SK-N-SH treated with all-trans-retinoic acid at 6 μM for 48 hours (cell line): ENCODE data around the gene CRYBA2.

Experiments
- ATAC-seq: fragments of 200-7000 bp; cut with Tn5 transposase; 3 replicates; pipeline ENCODE4 v1.9.1; 2020; ENCODE audit warnings: mild to moderate bottlenecking, moderate library complexity
- ARNTL ChIP-seq: fragments of 450-650 bp; formaldehyde crosslinking; IDR thresholded peaks from 2 replicates; pipeline ENCODE4 v1.5.0; 2020; ENCODE audit warnings: low read depth, mild to moderate bottlenecking, moderate library complexity, borderline replicate concordance
- BACH2 ChIP-seq: fragments of 250-450 bp; sonication (Bioruptor Pico); IDR thresholded peaks from 2 replicates; pipeline ENCODE4 v1.9.0; 2021; ENCODE audit warnings: mild to moderate bottlenecking, borderline replicate concordance
- CREB5 ChIP-seq: fragments of 250-450 bp; sonication (Bioruptor Pico); IDR thresholded peaks from 2 replicates; pipeline ENCODE4 v1.5.1; 2020; ENCODE audit warnings: low read depth, mild to moderate bottlenecking, moderate library complexity
- CSDC2 ChIP-seq: fragments of 250-450 bp; sonication (Bioruptor Pico); IDR thresholded peaks from 2 replicates; pipeline ENCODE4 v1.5.0; 2020; ENCODE audit warnings: mild to moderate bottlenecking, moderate library complexity
- CSRNP3 ChIP-seq: fragments of 250-450 bp; sonication (Bioruptor Pico); IDR thresholded peaks from 2 replicates; pipeline ENCODE4 v1.5.1; 2021; ENCODE audit warnings: mild to moderate bottlenecking, moderate library complexity
- ESRRG ChIP-seq: fragments of 250-450 bp; sonication (Bioruptor Pico); IDR thresholded peaks from 2 replicates; pipeline ENCODE4 v1.6.1; 2021; ENCODE audit warnings: mild to moderate bottlenecking
- GLIS3 ChIP-seq: fragments of 250-450 bp; sonication (Bioruptor Pico); IDR thresholded peaks from 2 replicates; pipeline ENCODE4 v1.5.0; 2020; ENCODE audit warnings: mild to moderate bottlenecking, moderate library complexity
- ISL1 ChIP-seq: fragments of 250-450 bp; sonication (Bioruptor Pico); IDR thresholded peaks from 2 replicates; pipeline ENCODE4 v2.1.2; 2022; ENCODE audit warnings: mild to moderate bottlenecking, moderate library complexity
- OSR1 ChIP-seq: fragments of 250-450 bp; sonication (Bioruptor Pico); IDR thresholded peaks from 2 replicates; pipeline ENCODE4 v1.8.0; 2022; ENCODE audit warnings: moderate library complexity, mild to moderate bottlenecking, inconsistent platforms
- PATZ1 ChIP-seq: fragments of 250-450 bp; sonication (Bioruptor Pico); IDR thresholded peaks from 2 replicates; pipeline ENCODE4 v1.8.0; 2020; ENCODE audit warnings: mild to moderate bottlenecking, moderate library complexity, borderline replicate concordance
- POU6F1 ChIP-seq: fragments of 250-450 bp; sonication (Bioruptor Pico); IDR thresholded peaks from 2 replicates; pipeline ENCODE4 v1.8.0; 2021; ENCODE audit warnings: low read depth, mild to moderate bottlenecking, moderate library complexity, borderline replicate concordance
- PPARA ChIP-seq: fragments of 250-450 bp; sonication (Bioruptor Pico); IDR thresholded peaks from 2 replicates; pipeline ENCODE4 v1.5.0; 2020; ENCODE audit warnings: mild to moderate bottlenecking, borderline replicate concordance
- RARB ChIP-seq: fragments of 250-450 bp; sonication (Bioruptor Pico); IDR thresholded peaks from 2 replicates; pipeline ENCODE4 v1.8.0; 2021; ENCODE audit warnings: mild to moderate bottlenecking, moderate library complexity
- SNAI2 ChIP-seq: fragments of 250-450 bp; sonication (Bioruptor Pico); IDR thresholded peaks from 2 replicates; pipeline ENCODE4 v1.5.0; 2020; ENCODE audit warnings: mild to moderate bottlenecking, moderate library complexity
- TCF4 ChIP-seq: fragments of 250-450 bp; sonication (Bioruptor Pico); IDR thresholded peaks from 2 replicates; pipeline ENCODE4 v1.8.0; 2021; ENCODE audit warnings: mild to moderate bottlenecking, moderate library complexity, borderline replicate concordance
- TOX ChIP-seq: fragments of 250-450 bp; sonication (Bioruptor Pico); IDR thresholded peaks from 2 replicates; pipeline ENCODE4 v1.8.0; 2021; ENCODE audit warnings: mild to moderate bottlenecking, moderate library complexity, borderline replicate concordance
- TSHZ2 ChIP-seq: fragments of 250-450 bp; sonication (Bioruptor Pico); IDR thresholded peaks from 2 replicates; pipeline ENCODE4 v1.5.0; 2020; ENCODE audit warnings: mild to moderate bottlenecking, moderate library complexity
- ZC3H10 ChIP-seq: fragments of 250-450 bp; sonication (Bioruptor Pico); IDR thresholded peaks from 2 replicates; pipeline ENCODE4 v1.5.1; 2021; ENCODE audit warnings: mild to moderate bottlenecking, moderate library complexity
- ZFP3 ChIP-seq: fragments of 250-450 bp; sonication (Bioruptor Pico); IDR thresholded peaks from 2 replicates; pipeline ENCODE4 v1.5.0; 2020; ENCODE audit warnings: mild to moderate bottlenecking, moderate library complexity
- ZFP30 ChIP-seq: fragments of 450-650 bp; formaldehyde crosslinking; IDR thresholded peaks from 2 replicates; pipeline ENCODE4 v1.5.0; 2022; ENCODE audit warnings: mild to moderate bottlenecking, moderate library complexity
- ZNF70 ChIP-seq: fragments of 450-650 bp; formaldehyde crosslinking; IDR thresholded peaks from 2 replicates; pipeline ENCODE4 v1.5.0; 2020; ENCODE audit warnings: mild to moderate bottlenecking, moderate library complexity
- ZNF8 ChIP-seq: fragments of 450-650 bp; formaldehyde crosslinking; IDR thresholded peaks from 2 replicates; pipeline ENCODE4 v1.5.0; 2020; ENCODE audit warnings: mild to moderate bottlenecking, moderate library complexity

Gene CRYBA2

GRCh38 chr2:218956039-218956438, 37.2 kb downstream of the CRYBA2 start:
- TF ChIP-seq BACH2 (CRISPR knock-in tag) (no peak), ISL1 (CRISPR knock-in tag) (no peak), CREB5 (CRISPR knock-in tag) (no peak), TOX (CRISPR knock-in tag) (no peak), PATZ1 (CRISPR knock-in tag) (no peak), ZNF70 (CRISPR knock-in tag) (no peak), CSRNP3 (no peak), POU6F1 (CRISPR knock-in tag) (no peak), TSHZ2 (CRISPR knock-in tag) (no peak), GLIS3 (CRISPR knock-in tag) (no peak), OSR1 (CRISPR knock-in tag) (no peak), ESRRG (CRISPR knock-in tag) (no peak), RARB (CRISPR knock-in tag) (no peak)
- no peak for ATAC-seq

GRCh38 chr2:218954541-218955300, 38.5 kb downstream of the CRYBA2 start:
- no peak for ATAC-seq
- no peak for TF ChIP-seq ARNTL (CRISPR knock-in tag)
- no peak for TF ChIP-seq TOX (CRISPR knock-in tag)
- TF ChIP-seq ZFP30: no peak
- TF ChIP-seq SNAI2 (CRISPR knock-in tag): no peak
- no peak for TF ChIP-seq TCF4
- no peak for TF ChIP-seq BACH2 (CRISPR knock-in tag)
- no peak for TF ChIP-seq ZNF70 (CRISPR knock-in tag)
- TF ChIP-seq OSR1 (CRISPR knock-in tag): no peak
- no peak for TF ChIP-seq TSHZ2 (CRISPR knock-in tag)
- TF ChIP-seq PATZ1 (CRISPR knock-in tag): no peak
- no peak for TF ChIP-seq PPARA (CRISPR knock-in tag)
- TF ChIP-seq CREB5 (CRISPR knock-in tag): no peak
- TF ChIP-seq GLIS3 (CRISPR knock-in tag): no peak
- TF ChIP-seq CSDC2: no peak
- TF ChIP-seq ZC3H10 (CRISPR knock-in tag): no peak
- no peak for TF ChIP-seq ZFP3 (CRISPR knock-in tag)
- TF ChIP-seq ZNF8 (CRISPR knock-in tag): no peak
